ENCODE measurements around the gene PNPLA7.

DNA sequence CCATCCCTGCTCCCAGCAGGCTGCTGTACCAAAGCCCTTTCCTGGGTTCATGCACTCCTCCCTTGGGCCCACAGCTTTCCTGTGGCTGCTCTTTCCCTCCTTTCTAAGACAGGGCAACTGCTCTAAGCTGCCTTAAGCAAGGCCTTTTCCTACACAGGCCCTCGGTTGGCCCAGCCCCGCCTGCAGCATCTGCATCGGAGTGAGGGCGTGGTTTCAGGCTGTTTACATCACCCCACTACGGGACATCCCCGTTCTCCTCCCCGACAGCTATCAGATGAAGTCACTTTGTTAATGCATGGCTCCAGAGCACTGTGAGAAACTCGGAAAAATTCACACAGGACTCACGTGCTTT is 25.1 kb upstream of the PNPLA7 start:
- TF ChIP-seq, protein P1, sequence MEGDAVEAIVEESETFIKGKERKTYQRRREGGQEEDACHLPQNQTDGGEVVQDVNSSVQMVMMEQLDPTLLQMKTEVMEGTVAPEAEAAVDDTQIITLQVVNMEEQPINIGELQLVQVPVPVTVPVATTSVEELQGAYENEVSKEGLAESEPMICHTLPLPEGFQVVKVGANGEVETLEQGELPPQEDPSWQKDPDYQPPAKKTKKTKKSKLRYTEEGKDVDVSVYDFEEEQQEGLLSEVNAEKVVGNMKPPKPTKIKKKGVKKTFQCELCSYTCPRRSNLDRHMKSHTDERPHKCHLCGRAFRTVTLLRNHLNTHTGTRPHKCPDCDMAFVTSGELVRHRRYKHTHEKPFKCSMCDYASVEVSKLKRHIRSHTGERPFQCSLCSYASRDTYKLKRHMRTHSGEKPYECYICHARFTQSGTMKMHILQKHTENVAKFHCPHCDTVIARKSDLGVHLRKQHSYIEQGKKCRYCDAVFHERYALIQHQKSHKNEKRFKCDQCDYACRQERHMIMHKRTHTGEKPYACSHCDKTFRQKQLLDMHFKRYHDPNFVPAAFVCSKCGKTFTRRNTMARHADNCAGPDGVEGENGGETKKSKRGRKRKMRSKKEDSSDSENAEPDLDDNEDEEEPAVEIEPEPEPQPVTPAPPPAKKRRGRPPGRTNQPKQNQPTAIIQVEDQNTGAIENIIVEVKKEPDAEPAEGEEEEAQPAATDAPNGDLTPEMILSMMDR (IDR thresholded peaks at IDR 0.05) = no peak
- TF ChIP-seq POLR2AphosphoS5 (IDR thresholded peaks at IDR 0.05; ENCODE audit: low read depth, low read length) = no peak

Measured in Panc1 (cell line).